NK-92 (cell line): ENCODE results near the gene RBM19.

Experiments used
- DNase-seq: peaks from one replicate; lab custom pipeline; 2025; ENCODE audit not compliant: unreplicated experiment; lab: John Stamatoyannopoulos, UW

Gene RBM19

GRCh38 chr12:113934060-113934814, 31.9 kb downstream of the RBM19 start:
- DNase-seq = no peak

DNA sequence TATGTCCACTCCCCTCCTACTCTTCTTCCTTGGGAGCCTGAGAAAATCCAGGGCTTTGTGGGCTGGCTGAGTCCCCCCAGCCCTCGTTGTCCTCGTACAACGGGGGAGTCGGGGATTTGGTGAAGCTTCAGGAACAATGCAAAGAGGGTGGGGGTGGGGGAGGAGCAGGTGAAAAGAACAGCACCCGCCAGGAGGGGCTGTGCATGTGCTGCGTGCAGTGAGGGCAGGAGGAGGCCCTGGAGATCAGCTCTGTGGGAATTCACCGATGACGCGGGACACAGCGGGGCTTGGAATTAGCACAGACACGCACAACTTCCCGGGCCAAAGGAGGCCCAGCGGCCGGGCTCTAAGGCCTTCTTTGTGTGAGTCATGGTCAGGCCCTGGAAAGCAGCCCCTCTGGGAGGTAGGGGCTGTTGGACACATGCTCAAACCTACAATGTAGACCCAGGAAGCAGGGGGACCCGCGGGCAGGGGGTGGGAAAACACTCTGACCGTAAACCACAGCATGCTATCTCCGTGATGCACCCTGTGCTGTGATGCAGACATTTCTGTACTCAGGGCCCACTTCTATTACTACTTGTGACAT, 32.8 kb downstream of the RBM19 start:
- DNase-seq = no peak

DNA sequence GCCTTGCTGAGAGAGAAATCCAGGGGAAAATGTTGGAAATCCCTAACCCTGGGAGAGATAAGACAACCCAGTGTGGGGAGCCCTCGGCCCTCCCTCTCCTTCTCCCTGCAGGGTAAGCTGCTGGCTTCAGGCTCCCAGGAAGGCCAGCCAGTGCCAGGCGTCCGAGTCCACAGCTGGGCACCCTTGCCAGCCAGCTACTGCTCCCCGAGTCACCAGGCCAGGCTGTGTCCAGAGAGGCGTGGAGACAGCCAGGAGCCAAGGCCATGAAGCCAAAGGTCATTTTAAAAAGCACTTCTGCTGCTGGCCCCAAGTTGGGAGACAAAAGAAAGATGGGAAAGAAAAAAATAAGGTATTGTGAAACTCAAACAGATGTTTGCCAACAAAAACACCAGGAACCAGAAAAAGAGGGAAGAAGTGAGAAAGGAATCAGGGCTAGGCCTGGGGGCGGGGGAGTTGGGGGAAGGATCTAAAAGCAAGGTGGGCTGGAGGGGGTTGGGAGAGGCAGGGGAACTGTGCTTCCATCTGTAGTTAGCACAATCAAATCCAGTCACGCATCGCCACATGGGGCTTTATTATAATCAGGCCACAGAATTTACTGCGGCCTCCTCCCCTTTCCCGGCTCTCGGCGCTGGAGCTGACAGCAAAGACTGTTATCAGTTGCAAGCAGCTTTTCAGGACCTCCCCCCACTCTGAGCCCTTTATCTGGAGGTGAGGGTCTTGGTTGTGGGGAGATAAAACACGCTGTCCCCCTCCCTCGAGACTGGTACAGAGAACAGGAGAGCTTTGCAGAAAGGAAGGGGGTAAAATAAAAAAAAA, 33.5 kb downstream of the RBM19 start:
- no peak for DNase-seq

GRCh38 chr12:113931517-113931916, 34.6 kb downstream of the RBM19 start:
- no peak for DNase-seq

DNA sequence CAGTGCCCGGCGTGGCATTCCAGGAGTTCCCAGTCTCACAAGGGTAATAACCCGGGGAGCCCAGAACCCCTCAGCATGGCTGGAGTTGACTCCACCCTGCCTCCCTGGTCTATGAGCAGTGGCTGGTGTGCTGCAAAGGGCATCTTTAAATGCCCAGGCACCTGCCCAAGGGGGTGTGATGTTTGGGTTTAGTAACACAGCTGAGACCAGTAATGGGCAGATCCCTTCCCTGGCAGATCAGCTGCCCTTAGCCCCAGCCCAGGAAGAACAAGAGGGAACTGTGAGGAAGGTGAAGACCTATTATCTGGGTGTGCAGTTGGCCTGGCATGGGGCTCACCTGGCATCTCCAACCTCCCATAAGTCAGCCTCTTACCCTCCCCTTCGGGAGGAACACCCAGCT, 35.9 kb downstream of the RBM19 start:
- DNase-seq = no peak

- DNase-seq = no peak
Measured at GRCh38 chr12:113929312-113929989, 36.7 kb downstream of the RBM19 start.

DNA sequence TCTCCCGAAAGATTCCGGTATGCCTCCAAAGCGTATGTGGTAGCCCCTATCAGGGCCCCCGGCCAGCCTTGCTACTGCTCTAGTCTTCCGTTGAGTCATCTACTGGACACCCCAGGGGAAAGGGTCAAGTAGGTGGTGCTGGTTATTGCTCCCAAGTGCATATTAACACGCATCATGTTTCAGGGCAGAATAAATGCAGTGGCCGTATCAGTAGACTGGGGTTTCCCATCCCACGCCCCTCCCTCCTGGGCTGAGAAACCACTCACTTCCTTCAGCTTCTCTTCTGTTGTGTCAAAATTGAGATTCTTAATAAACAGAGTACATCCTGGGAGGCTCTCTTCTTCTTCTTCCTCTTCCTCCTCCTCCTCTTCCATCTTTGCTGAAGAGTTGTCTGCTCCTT, 39.3 kb downstream of the RBM19 start:
- no peak for DNase-seq

- DNase-seq = no peak
Measured at GRCh38 chr12:113924341-113924740, 41.8 kb downstream of the RBM19 start.

DNA sequence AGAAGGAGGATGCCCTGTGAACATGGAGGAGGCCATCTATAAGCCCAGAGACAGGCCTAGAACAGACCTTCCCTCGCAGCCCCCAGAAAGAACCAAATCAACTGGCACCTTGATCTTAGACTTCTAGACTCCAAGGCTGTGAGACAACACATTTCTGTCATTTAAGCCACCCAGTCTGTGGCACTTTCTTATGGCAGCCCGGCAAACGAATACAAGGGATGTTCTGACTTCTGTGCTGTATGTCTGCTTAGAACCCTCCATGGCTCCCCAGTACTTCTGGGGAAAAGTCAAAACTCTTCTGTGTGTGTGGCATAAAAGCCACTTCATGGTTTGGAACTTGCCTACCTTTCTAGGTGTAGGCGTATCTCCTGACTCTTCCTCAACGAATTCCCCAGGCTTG, 42.9 kb downstream of the RBM19 start:
- DNase-seq = no peak

DNA sequence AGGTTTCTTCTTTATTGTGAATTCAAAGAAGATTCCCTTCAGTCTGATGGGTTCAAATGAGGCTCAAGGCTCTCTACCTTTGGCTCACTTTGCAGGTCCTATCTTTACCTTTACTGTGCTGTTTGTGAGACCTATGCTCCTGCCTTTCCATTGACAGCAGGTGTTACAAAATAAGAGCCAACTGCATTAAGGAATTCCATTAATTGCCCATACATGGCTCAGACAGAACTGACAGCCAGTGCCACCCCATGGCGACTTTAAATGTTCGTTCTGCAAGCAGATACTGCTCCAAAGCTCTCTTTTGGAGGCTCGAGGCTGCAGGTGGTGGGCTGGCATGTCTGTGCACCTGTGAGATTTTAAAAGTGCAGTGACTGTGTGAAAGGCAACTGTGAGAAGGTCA, 44.7 kb downstream of the RBM19 start:
- no peak for DNase-seq

DNA sequence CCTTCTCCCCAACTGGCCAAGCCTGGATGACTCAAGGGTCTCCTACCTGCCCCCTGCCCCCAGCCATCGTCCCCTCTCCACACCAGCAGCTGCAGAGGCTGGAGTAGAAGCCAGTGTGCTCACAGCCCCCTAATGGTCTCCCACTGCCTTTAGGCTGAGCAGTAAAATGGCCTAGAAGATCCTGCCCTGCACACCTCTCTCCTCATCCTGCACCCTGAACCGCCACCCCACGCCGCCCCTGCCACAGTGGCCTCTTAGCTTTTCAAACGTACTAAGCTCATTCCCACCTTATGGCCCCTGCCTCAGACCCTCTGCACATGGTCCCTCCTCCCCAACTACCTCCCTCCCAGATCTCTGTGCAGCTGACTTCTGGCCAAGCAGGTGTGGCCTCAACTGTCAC, 46.3 kb downstream of the RBM19 start:
- DNase-seq = no peak

GRCh38 chr12:113918306-113918705, 47.8 kb downstream of the RBM19 start:
- no peak for DNase-seq

- DNase-seq = no peak
Measured at GRCh38 chr12:113917393-113917792, 48.7 kb downstream of the RBM19 start.

GRCh38 chr12:113914806-113915205, 51.3 kb downstream of the RBM19 start:
- DNase-seq = no peak

GRCh38 chr12:113914176-113914575, 51.9 kb downstream of the RBM19 start:
- no peak for DNase-seq

- DNase-seq = no peak
Measured at GRCh38 chr12:113912760-113913329, 53.3 kb downstream of the RBM19 start.

- DNase-seq = no peak
Measured at GRCh38 chr12:113911971-113912759, 54.0 kb downstream of the RBM19 start.

GRCh38 chr12:113910751-113911272, 55.3 kb downstream of the RBM19 start:
- DNase-seq = no peak

GRCh38 chr12:113909776-113910420, 56.2 kb downstream of the RBM19 start:
- DNase-seq = no peak
